GM19193 (cell line): ENCODE data around the gene MYO1D.
A peak's percentile ranks its signal among the peaks of the same experiment; 100 is the strongest.

Experiments used
- POLR2A ChIP-seq: IDR thresholded peaks from 4 replicates; pipeline ENCODE4 v1.6.1; 2011; ENCODE audit not compliant: insufficient read depth, insufficient read length; ENCODE audit errors: extremely low read depth

MYO1D gene

DNA sequence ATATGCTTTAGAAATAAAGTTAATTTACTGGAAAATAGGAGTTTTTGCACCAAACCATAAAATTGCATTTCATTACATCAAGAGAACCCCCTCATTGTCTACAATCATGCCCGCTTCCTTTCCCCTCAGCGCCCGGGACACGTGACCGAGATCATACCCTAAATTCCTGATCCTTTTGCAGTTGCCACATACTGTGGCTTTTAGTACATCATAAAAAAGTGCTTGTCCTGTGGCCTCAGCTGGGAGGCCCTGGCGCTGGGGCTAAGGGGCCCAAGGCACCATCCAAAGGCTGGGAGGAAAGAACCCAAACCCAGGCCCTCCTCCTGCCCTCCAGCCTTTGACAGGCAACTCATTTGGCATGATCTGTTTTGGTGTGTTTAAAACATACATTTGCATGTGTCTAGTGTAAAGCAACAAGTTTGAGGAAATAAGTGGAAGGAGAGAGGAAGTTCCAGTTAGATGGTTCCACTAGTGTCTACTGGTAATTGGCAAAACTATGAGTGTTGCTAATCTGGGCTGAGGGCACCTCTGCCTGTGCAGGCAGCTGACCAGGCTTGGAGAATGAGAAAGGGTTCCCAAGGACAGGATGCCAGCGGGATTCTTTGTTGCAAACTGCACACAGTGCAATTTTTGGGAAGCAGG lies 384.2 kb downstream of the MYO1D start:
- no peak for TF ChIP-seq POLR2A

DNA sequence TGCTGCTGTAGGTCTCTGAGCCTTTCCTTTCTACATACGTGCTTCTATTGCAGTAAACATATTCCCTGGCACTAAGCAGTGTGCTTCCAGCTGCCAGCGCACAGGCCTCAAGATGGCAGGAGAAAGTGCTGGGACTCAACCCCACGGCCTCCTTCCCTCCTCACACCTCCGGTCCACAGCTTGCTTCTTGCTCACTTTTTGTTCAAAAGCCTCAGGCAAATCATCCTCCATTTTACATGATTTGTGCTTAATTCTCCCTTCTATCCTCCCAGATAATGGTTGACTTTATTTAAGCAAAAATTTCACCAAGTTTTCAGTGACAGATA lies 384.7 kb downstream of the MYO1D start:
- TF ChIP-seq POLR2A = no peak

GRCh38 chr17:32491371-32492263 lies 385.3 kb downstream of the MYO1D start:
- peak; percentile 55 for TF ChIP-seq POLR2A

DNA sequence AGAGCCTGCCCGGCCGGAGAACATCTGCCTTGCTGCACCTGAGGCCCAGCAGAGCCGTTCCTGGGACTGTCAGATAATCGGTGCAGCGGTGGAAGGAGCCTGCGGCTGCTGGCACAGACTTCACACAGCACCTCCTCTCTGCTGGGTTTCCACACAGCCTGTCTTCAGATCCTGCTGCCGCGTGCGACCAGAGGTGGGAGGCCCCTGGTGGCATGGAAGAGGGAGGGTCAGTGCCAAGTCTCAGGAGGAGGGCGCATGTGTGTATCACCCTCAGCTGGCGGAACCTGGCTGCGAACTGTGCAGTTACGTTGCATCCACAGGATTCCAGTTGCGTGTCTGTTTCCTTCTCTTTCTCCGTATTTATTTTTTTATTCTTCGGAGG lies 386.8 kb downstream of the MYO1D start:
- peak; percentile 63 for TF ChIP-seq POLR2A

GRCh38 chr17:32489320-32490100 lies 387.4 kb downstream of the MYO1D start:
- TF ChIP-seq POLR2A = no peak

GRCh38 chr17:32488604-32489180 lies 388.2 kb downstream of the MYO1D start:
- no peak for TF ChIP-seq POLR2A

DNA sequence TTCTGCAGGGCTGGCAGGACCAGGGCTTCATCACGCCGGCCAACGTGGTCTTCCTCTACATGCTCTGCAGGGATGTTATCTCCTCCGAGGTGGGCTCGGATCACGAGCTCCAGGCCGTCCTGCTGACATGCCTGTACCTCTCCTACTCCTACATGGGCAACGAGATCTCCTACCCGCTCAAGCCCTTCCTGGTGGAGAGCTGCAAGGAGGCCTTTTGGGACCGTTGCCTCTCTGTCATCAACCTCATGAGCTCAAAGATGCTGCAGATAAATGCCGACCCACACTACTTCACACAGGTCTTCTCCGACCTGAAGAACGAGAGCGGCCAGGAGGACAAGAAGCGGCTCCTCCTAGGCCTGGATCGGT lies 388.8 kb downstream of the MYO1D start:
- peak; percentile 22 for TF ChIP-seq POLR2A

DNA sequence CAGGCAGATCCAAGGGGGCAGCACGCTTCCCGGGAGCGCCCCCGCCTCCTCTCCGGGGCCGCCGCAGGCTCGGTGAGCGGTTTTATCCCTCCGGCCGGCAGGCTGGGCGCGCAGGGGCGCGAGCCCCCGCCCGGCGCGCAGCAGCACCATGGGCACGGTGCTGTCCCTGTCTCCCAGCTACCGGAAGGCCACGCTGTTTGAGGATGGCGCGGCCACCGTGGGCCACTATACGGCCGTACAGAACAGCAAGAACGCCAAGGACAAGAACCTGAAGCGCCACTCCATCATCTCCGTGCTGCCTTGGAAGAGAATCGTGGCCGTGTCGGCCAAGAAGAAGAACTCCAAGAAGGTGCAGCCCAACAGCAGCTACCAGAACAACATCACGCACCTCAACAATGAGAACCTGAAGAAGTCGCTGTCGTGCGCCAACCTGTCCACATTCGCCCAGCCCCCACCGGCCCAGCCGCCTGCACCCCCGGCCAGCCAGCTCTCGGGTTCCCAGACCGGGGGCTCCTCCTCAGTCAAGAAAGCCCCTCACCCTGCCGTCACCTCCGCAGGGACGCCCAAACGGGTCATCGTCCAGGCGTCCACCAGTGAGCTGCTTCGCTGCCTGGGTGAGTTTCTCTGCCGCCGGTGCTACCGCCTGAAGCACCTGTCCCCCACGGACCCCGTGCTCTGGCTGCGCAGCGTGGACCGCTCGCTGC lies 389.3 kb downstream of the MYO1D start:
- TF ChIP-seq POLR2A = peak; percentile 29

DNA sequence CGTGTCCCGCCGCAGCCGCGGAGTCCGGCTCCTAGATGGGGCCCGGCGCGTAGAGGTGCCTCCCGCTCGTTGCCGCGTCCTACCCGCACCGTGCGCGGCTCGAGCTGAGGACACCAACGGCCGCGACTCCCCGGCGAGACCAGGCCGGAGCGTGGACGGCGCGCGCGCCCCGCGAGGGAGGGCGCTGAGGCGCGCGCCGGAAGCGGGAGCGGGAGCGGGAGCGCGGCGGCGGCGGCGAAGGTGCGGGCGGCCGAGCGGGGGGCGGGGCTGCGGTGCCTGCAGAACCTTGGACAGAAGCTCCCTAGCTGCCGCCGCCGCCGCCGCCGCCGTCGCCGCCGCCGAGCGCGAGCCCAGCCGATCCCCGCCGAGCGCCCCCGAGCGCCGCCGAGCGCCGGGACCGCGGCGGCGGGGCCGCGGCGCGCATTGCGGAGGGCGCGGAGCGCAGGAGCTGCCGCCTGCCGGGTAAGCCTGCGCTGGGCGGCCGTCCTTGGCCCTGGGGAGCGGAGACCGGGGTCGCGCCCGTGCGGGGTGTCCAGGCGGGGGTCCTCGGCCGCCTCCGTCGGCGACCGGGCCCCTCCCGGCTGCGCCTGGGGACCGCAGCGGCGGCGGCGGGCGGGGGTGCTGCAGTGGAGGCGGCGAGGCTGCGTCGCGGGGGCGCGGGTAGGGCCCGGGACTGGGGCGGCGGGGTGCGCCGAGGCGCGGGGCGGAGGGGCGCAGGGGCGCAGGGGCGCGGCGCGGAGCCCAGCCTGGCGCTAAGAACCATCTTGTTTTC lies 390.0 kb downstream of the MYO1D start, which contains the start of gene CDK5R1:
Gene CDK5R1 (plus strand): TSS at position 293 of the 772 bp plus-strand sequence. CDS start 628 bp downstream, outside the sequence.
- TF ChIP-seq POLR2A = peak; percentile 37

GRCh38 chr17:32486111-32486700 lies 390.7 kb downstream of the MYO1D start:
- TF ChIP-seq POLR2A = peak; percentile 4

DNA sequence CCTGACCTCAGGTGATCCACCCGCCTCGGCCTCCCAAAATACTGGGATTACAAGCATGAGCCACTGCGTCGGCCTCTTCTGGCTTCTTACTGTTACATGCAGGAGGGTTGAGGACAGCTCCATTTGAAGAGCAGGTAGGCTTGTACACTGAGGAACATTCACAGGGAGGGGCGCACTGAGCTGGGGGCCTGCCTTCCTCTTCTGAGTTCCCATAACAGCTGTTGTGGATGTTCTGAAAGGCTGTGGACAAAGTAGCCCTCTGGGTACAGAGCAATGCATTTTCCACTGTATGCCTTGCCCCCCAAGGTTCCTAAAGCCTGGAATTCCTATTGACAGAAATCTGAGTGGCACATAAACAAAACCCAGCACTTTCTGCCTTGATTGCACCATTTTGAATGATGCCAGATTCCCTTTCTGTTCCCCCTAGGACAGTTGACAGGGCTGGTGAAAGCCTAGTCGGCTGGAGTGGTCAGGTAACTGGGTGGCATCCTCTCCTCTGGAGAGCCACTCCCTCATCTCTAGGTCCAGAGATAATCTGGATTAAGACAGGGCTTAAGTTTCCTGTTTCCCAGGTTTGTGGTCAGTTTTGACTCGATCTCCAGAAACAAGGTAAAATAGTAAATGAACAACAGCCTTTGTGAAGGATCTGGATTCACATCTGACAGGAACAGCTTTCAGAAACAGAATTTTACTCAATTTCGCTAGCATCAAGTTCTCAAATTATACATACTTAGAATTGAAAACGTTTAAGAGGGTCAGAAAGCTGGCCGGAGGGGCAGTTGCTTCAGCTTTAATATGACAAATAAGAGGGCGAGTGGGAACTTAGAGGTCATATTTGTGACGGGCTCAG lies 391.4 kb downstream of the MYO1D start:
- no peak for TF ChIP-seq POLR2A

- TF ChIP-seq POLR2A = no peak
These were observed 392.3 kb downstream of the MYO1D start for GRCh38 chr17:32484628-32485027.

GRCh38 chr17:32484041-32484461 lies 392.9 kb downstream of the MYO1D start:
- no peak for TF ChIP-seq POLR2A

GRCh38 chr17:32483451-32484019 lies 393.4 kb downstream of the MYO1D start:
- TF ChIP-seq POLR2A = no peak
